Astrocyte (in vitro differentiated cells and primary cell): Measurements from ENCODE around the gene MYO1C. TPM values are rescaled to one million over a fixed set of nuclear protein-coding genes. Genes with fewer than 3 reads are reported as not detected.

Experiments used
- DNase-seq: peaks from one replicate; pipeline ENCODE4 v3.0.0-alpha.2; 2010; ENCODE audit warnings: low read depth
- FAIRE-seq: peaks from 2 replicates; lab custom pipeline; 2011; peaks lifted over from hg19 to GRCh38; lab: Jason Lieb, UNC
- H2AFZ ChIP-seq: 2 replicates; pipeline ENCODE4 v1.6.0; 2012; ENCODE audit warnings: low read depth, low read length, inconsistent platforms
- H3K27ac ChIP-seq: 2 replicates; pipeline ENCODE4 v1.5.1; 2011; ENCODE audit warnings: low read depth, low read length, inconsistent platforms
- H3K27me3 ChIP-seq: 2 replicates; pipeline ENCODE4 v1.6.0; 2011; ENCODE audit warnings: low read length, inconsistent platforms; ENCODE audit not compliant: insufficient read depth
- H3K36me3 ChIP-seq: 2 replicates; pipeline ENCODE4 v1.5.1; 2011; ENCODE audit warnings: low read length, inconsistent platforms; ENCODE audit not compliant: insufficient read depth
- H3K4me1 ChIP-seq: 2 replicates; pipeline ENCODE4 v1.5.1; 2011; ENCODE audit warnings: low read length, inconsistent platforms; ENCODE audit not compliant: insufficient read depth
- H3K4me2 ChIP-seq: 2 replicates; pipeline ENCODE4 v1.6.0; 2012; ENCODE audit warnings: low read length, inconsistent platforms
- H3K4me3 ChIP-seq: 2 replicates; pipeline ENCODE4 v1.5.1; 2011; ENCODE audit warnings: low read depth, mild to moderate bottlenecking, low read length, inconsistent platforms; ENCODE audit not compliant: insufficient read depth
- H3K79me2 ChIP-seq: 2 replicates; pipeline ENCODE4 v1.6.0; 2012; ENCODE audit warnings: mild to moderate bottlenecking, low read length, inconsistent platforms; ENCODE audit not compliant: insufficient read depth
- H3K9ac ChIP-seq: 2 replicates; pipeline ENCODE4 v1.6.0; 2012; ENCODE audit warnings: mild to moderate bottlenecking, low read length, inconsistent platforms
- H3K9me3 ChIP-seq: 2 replicates; pipeline ENCODE4 v1.5.1; 2012; ENCODE audit warnings: low read depth, mild to moderate bottlenecking, low read length, inconsistent platforms; ENCODE audit not compliant: insufficient read depth
- H4K20me1 ChIP-seq: 2 replicates; pipeline ENCODE4 v1.6.0; 2012; ENCODE audit warnings: low read length, inconsistent platforms; ENCODE audit not compliant: insufficient read depth
- H3K27ac Mint-ChIP-seq: one replicate; pipeline ENCODE4 v1.8.0; 2021; ENCODE audit warnings: mild to moderate bottlenecking, mixed read lengths; ENCODE audit not compliant: unreplicated experiment
- H3K27me3 Mint-ChIP-seq: one replicate; pipeline ENCODE4 v1.8.0; 2021; ENCODE audit warnings: low read depth, mixed read lengths; ENCODE audit not compliant: unreplicated experiment
- H3K36me3 Mint-ChIP-seq: one replicate; pipeline ENCODE4 v1.8.0; 2021; ENCODE audit warnings: low read depth, mixed read lengths; ENCODE audit not compliant: unreplicated experiment
- H3K4me1 Mint-ChIP-seq: one replicate; pipeline ENCODE4 v1.8.0; 2021; ENCODE audit warnings: low read depth, mixed read lengths; ENCODE audit not compliant: unreplicated experiment
- H3K4me3 Mint-ChIP-seq: one replicate; pipeline ENCODE4 v1.8.0; 2021; ENCODE audit warnings: mild to moderate bottlenecking, moderate library complexity, mixed read lengths; ENCODE audit not compliant: unreplicated experiment
- H3K9me3 Mint-ChIP-seq: one replicate; pipeline ENCODE4 v1.8.0; 2021; ENCODE audit warnings: mild to moderate bottlenecking, mixed read lengths; ENCODE audit not compliant: unreplicated experiment
- CTCF ChIP-seq: IDR thresholded peaks from 2 replicates; pipeline ENCODE4 v1.5.1; 2011; ENCODE audit warnings: low read depth, mild to moderate bottlenecking, inconsistent platforms, low read length, moderate library complexity; ENCODE audit not compliant: insufficient read depth
- EZH2 ChIP-seq: IDR thresholded peaks from 2 replicates; pipeline ENCODE4 v1.6.1; 2012; ENCODE audit warnings: mild to moderate bottlenecking, low read length, inconsistent platforms; ENCODE audit not compliant: insufficient read depth
- total RNA-seq: library from RNA; stranded (reverse); gene quantifications from 2 replicates; pipeline ENCODE4 v1.2.1, GENCODE V29; 2021

Gene MYO1C
- total RNA-seq, 1 donor from 2014 or later: 132 TPM

DNA sequence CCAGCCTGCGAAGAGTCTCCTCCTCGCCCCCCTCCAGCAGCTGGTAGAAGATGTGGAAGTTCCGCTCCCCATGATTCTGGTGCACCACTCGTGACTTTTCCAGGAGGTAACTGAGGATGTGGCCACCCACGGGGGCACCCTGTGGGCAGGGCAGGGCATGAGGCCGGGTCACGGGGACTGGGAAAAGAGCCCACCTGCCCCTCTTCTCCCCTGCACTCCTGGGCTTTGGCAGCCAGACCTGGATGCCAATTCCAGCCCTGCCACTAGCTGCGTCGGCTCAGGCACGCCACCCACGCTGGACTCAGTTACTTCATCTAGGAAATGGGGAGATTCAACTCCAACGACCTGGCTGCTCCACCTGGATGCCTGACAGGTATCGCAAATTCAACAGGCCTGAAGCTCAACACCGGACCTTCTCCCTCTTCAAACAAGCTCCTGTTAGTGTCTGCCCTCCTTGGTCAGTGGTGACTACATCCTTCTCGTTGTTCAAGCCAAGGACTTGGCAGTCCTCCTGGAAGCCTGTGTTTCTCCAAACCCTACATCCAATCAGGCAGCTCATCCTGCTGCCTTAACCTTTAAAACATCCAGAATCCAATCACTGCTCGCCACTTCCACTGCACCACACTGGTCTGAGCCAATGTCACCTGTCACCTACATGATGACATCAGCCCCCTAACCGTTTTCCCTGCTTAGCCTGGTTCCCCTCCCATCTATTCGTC, 11.6 kb downstream of the MYO1C start:
- H3K4me1 Mint-ChIP-seq: peaks cover 7% of the 10 kb centered on the region
- H3K36me3 ChIP-seq: peaks cover 14% of the 10 kb centered on the region
- DNase-seq (peak; percentile 67), FAIRE-seq (no peak)
- peaks cover 19% of the 10 kb centered on the region for H3K36me3 Mint-ChIP-seq
- no peak overlapping the region for H2AFZ ChIP-seq
- no peak overlapping the region for H3K4me3 Mint-ChIP-seq
- H4K20me1 ChIP-seq: peaks cover 40% of the 10 kb centered on the region
- H3K9ac ChIP-seq: no peak overlapping the region
- H3K27me3 Mint-ChIP-seq: no peaks in the 10 kb centered on the region
- no peak overlapping the region for H3K27ac Mint-ChIP-seq
- H3K9me3 Mint-ChIP-seq: no peaks in the 10 kb centered on the region
- no peak overlapping the region for H3K4me2 ChIP-seq
- H3K4me3 ChIP-seq: no peak overlapping the region
- TF ChIP-seq EZH2 (no peak), CTCF (no peak)
- peaks cover 7% of the 10 kb centered on the region for H3K4me1 ChIP-seq
- H3K27ac ChIP-seq: no peak overlapping the region
- H3K27me3 ChIP-seq: no peaks in the 10 kb centered on the region
- peaks cover 12% of the 10 kb centered on the region for H3K79me2 ChIP-seq
- no peaks in the 10 kb centered on the region for H3K9me3 ChIP-seq

- FAIRE-seq (no peak), DNase-seq (no peak)
- H3K4me3 ChIP-seq: no peak overlapping the region
- H3K9me3 ChIP-seq: no peaks in the 10 kb centered on the region
- Mint-ChIP-seq H3K4me1 (peaks cover 3% of the 10 kb centered on the region), H3K27ac (peak overlapping the region; percentile 26), H3K36me3 (peaks cover 22% of the 10 kb centered on the region), H3K27me3 (no peaks in the 10 kb centered on the region), H3K4me3 (no peak overlapping the region), H3K9me3 (no peaks in the 10 kb centered on the region)
- H3K36me3 ChIP-seq: peaks cover 17% of the 10 kb centered on the region
- no peak overlapping the region for H3K9ac ChIP-seq
- H3K4me2 ChIP-seq: no peak overlapping the region
- TF ChIP-seq CTCF: no peak
- no peak for TF ChIP-seq EZH2
- H4K20me1 ChIP-seq: peaks cover 39% of the 10 kb centered on the region
- H3K79me2 ChIP-seq: peaks cover 2% of the 10 kb centered on the region
- H2AFZ ChIP-seq: no peak overlapping the region
- peaks cover 2% of the 10 kb centered on the region for H3K4me1 ChIP-seq
- H3K27me3 ChIP-seq: no peaks in the 10 kb centered on the region
- no peak overlapping the region for H3K27ac ChIP-seq
Measured at GRCh38 chr17:1478418-1478817, 14.1 kb downstream of the MYO1C start.

GRCh38 chr17:1475321-1475854, 17.1 kb downstream of the MYO1C start:
- DNase-seq (no peak), FAIRE-seq (no peak)
- Histone ChIP-seq H3K27ac (no peak overlapping the region), H3K9me3 (no peaks in the 10 kb centered on the region), H3K4me3 (no peak overlapping the region), H3K9ac (no peak overlapping the region), H4K20me1 (peaks cover 27% of the 10 kb centered on the region), H3K4me2 (no peak overlapping the region), H3K27me3 (no peaks in the 10 kb centered on the region), H3K36me3 (peaks cover 12% of the 10 kb centered on the region), H3K79me2 (no peaks in the 10 kb centered on the region), H3K4me1 (no peaks in the 10 kb centered on the region), H2AFZ (no peak overlapping the region)
- TF ChIP-seq CTCF (no peak), EZH2 (no peak)
- Mint-ChIP-seq H3K27ac (no peak overlapping the region), H3K36me3 (peaks cover 18% of the 10 kb centered on the region), H3K27me3 (no peaks in the 10 kb centered on the region), H3K4me3 (no peak overlapping the region), H3K9me3 (no peaks in the 10 kb centered on the region), H3K4me1 (peaks cover 3% of the 10 kb centered on the region)
